ENCODE data around the gene MEIKIN. TPM values are rescaled to one million over a fixed set of nuclear protein-coding genes. Genes with fewer than 3 reads are reported as not detected.

MEIKIN gene
- total and polyA plus RNA-seq, 2 donors (not counting 3 experiments of a cell fraction or from before 2014, with no cell fraction given): not detected

- CTCF ChIA-PET: no interaction called here
- no peak for FAIRE-seq
- intact Hi-C loops (cut with micrococcal nuclease): no loop called here
Measured at GRCh38 chr5:131979816-131980215, 34.4 kb upstream of the MEIKIN start.

DNA sequence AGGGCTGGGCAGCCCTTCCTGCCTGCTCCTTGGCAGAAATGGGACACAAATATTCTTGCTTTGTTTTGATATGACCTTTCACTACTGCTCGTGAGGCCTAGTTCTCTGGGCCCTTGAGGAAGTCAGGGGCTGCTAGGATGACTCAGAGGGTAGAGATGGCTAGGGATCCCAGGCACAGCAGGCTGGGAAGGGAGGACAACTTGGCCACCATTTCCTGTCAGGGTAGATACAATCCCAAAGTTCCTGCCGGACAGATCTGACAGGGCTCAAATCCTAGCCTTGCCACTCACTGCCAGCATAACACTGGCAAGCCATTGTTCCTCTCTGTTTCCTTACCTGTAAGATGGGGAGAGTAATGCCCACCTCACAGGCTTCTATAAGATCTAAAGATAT is 31.7 kb upstream of the MEIKIN start:
- no peaks in the 10 kb centered on the region for H4K20me1 ChIP-seq (replicated peaks; ENCODE audit: control insufficient read depth, extremely low read depth, insufficient read depth, low read length)
- H3K79me2 ChIP-seq (ENCODE audit: control insufficient read depth, insufficient read depth, low read length): no peaks in the 10 kb centered on the region
- BruUV-seq (replicated peaks): no TSS peak
- ChIA-PET CTCF (interaction anchor here (1.0 kb wide), 1 partner anchor 15 kb away, joined by 4 read pairs; no protein-coding TSS in a partner anchor), POLR2A (no interaction called here)
- H3K4me2 ChIP-seq (ENCODE audit: insufficient read depth, low read length): no peak overlapping the region
- dilution Hi-C loops (cut with MboI; ENCODE audit: extremely low pct_ligation_motif_present, low sequenced_read_pairs) (no loop called here), intact Hi-C loops (cut with micrococcal nuclease) (no loop called here)
- no peaks in the 10 kb centered on the region for H3K9me3 ChIP-seq (replicated peaks; ENCODE audit: control insufficient read depth, insufficient read depth, low read length)
- no peak overlapping the region for H3K9ac ChIP-seq (replicated peaks; ENCODE audit: extremely low read depth, insufficient read depth, low read length)
- FAIRE-seq (no peak), DNase-seq (ENCODE audit: low read depth, low spot score) (peak; percentile 15)
- peaks cover 0 to 2% of the 10 kb centered on the region in 2 experiments for H3K27me3 ChIP-seq (ENCODE audit: control insufficient read depth in 2 of 2, insufficient read depth in 2 of 2, low read length in 2 of 2)
- peaks cover 5% of the 10 kb centered on the region for H3K4me1 ChIP-seq (ENCODE audit: control insufficient read depth, extremely low read depth, insufficient read depth, low read length)
- H3K36me3 ChIP-seq (ENCODE audit: control insufficient read depth in 2 of 2, extremely low read depth in 1 of 2, insufficient read depth in 2 of 2, low read length in 2 of 2): no peaks in the 10 kb centered on the region
- H3K4me3 ChIP-seq (replicated peaks in 1 of 3; ENCODE audit: insufficient read depth in 1 of 3, low read depth in 1 of 3, low read length in 3 of 3): no peak overlapping the region
- H3K9me1 ChIP-seq (replicated peaks; ENCODE audit: control insufficient read depth, extremely low read depth, insufficient read depth, low read length): no peaks in the 10 kb centered on the region
- TF ChIP-seq POLR2A (IDR thresholded peaks at IDR 0.05; ENCODE audit: low read depth, low read length) (no peak), FOS (IDR thresholded peaks at IDR 0.05; ENCODE audit: borderline replicate concordance, insufficient read depth, low read length) (peak; percentile 17), CTCF (IDR thresholded peaks at IDR 0.05; ENCODE audit: extremely low read depth in 1 of 2, insufficient read depth in 1 of 2, low read depth in 1 of 2, low read length in 2 of 2) (no peak)
- no peak overlapping the region for H3K27ac ChIP-seq (ENCODE audit: insufficient read depth, low read depth, low read length)
- no peak overlapping the region for H2AFZ ChIP-seq (ENCODE audit: low read depth, low read length)

More at GRCh38 chr5:131979816-131980215, 34.4 kb upstream of the MEIKIN start:
- DNase-seq (ENCODE audit: low read depth, low spot score): no peak
- dilution Hi-C loops (cut with MboI; ENCODE audit: extremely low pct_ligation_motif_present, low sequenced_read_pairs): no loop called here
- no peak overlapping the region for H3K9ac ChIP-seq (replicated peaks; ENCODE audit: extremely low read depth, insufficient read depth, low read length)
- H3K79me2 ChIP-seq (ENCODE audit: control insufficient read depth, insufficient read depth, low read length): no peaks in the 10 kb centered on the region
- H3K36me3 ChIP-seq (ENCODE audit: control insufficient read depth in 2 of 2, extremely low read depth in 1 of 2, insufficient read depth in 2 of 2, low read length in 2 of 2): no peaks in the 10 kb centered on the region
- H3K4me1 ChIP-seq (ENCODE audit: control insufficient read depth, extremely low read depth, insufficient read depth, low read length): peaks cover 5% of the 10 kb centered on the region
- POLR2A ChIA-PET: no interaction called here
- no peak overlapping the region for H3K4me3 ChIP-seq (replicated peaks in 1 of 3; ENCODE audit: insufficient read depth in 1 of 3, low read depth in 1 of 3, low read length in 3 of 3)
- H2AFZ ChIP-seq (ENCODE audit: low read depth, low read length): no peak overlapping the region
- H4K20me1 ChIP-seq (replicated peaks; ENCODE audit: control insufficient read depth, extremely low read depth, insufficient read depth, low read length): no peaks in the 10 kb centered on the region
- no TSS peak for BruUV-seq (replicated peaks)
- H3K4me2 ChIP-seq (ENCODE audit: insufficient read depth, low read length): no peak overlapping the region
- no peaks in the 10 kb centered on the region for H3K9me1 ChIP-seq (replicated peaks; ENCODE audit: control insufficient read depth, extremely low read depth, insufficient read depth, low read length)
- H3K27me3 ChIP-seq (ENCODE audit: control insufficient read depth in 2 of 2, insufficient read depth in 2 of 2, low read length in 2 of 2): peaks cover 2 to 7% of the 10 kb centered on the region in 2 experiments
- no peaks in the 10 kb centered on the region for H3K9me3 ChIP-seq (replicated peaks; ENCODE audit: control insufficient read depth, insufficient read depth, low read length)
- TF ChIP-seq EZH2 (IDR thresholded peaks at IDR 0.05; ENCODE audit: borderline replicate concordance, low read depth, low read length, severe bottlenecking) (no peak), POLR2AphosphoS5 (IDR thresholded peaks at IDR 0.05; ENCODE audit: insufficient read depth, low read depth, low read length) (no peak), JUN (IDR thresholded peaks at IDR 0.05; ENCODE audit: borderline replicate concordance, insufficient read depth, insufficient read length, low read depth) (no peak)
- no peak overlapping the region for H3K27ac ChIP-seq (ENCODE audit: insufficient read depth, low read depth, low read length)

Measured in endothelial cell of umbilical vein (primary cell).